Measurements from ENCODE around the gene MYOM3.

GRCh38 chr1:24094554-24094953, 17.4 kb downstream of the MYOM3 start:
- TF ChIP-seq CTCF (IDR thresholded peaks at IDR 0.05): no peak
- no peak for TF ChIP-seq POLR2AphosphoS5 (IDR thresholded peaks at IDR 0.05; ENCODE audit: insufficient read depth in 1 of 2, low read depth in 1 of 2)

Measured in vagina (tissue), 2 donors.